Measurements from ENCODE around the gene NDE1. TPM values are rescaled to one million over a fixed set of nuclear protein-coding genes. Genes with fewer than 3 reads are reported as not detected.

The NDE1 gene
- total and polyA plus RNA-seq, 9 of the 15 experiments (the other 6 are each of a cell fraction or from before 2014, with no cell fraction given): 3.1 to 59.9 (median 30.0) TPM

DNA sequence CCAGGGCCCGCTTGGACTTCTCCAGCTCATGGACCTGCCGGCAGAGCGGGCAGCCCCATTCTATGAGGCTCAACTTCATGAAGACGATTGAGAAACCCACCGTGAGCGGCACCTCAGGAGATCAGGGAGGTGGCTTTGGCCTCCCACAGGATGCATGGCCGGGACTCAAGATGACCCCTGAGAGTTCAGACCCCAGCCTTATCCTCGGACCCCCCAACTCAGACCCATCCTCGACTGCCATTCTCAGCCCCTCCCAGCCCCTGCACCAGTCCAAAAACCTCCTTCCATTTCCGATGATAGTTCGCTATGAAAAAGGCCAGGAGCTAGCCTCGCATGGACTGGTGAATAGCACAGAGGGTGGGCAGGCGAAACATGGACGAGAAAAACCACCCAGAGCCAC lies 71.0 kb downstream of the NDE1 start:
- Histone ChIP-seq H3K4me3 (no peak overlapping the region), H3K36me3 (ENCODE audit: control insufficient read depth, insufficient read depth, low read length) (peaks cover 24% of the 10 kb centered on the region; the same call in 2 of the 3 replicates), H3K27me3 (ENCODE audit: control insufficient read depth in 2 of 2, insufficient read depth in 2 of 2, low read length in 2 of 2) (no peaks in the 10 kb centered on the region), H3K4me2 (ENCODE audit: insufficient read depth, low read length) (no peak overlapping the region), H3K27ac (ENCODE audit: extremely low read depth, low read depth, low read length) (no peak overlapping the region), H3K9me1 (ENCODE audit: control insufficient read depth, insufficient read depth, low read length) (peaks cover 2% of the 10 kb centered on the region), H3K9ac (ENCODE audit: insufficient read depth in 1 of 2, low read depth in 2 of 2, low read length in 2 of 2) (no peak overlapping the region), H3K4me1 (replicated peaks in 1 of 2; ENCODE audit: control insufficient read depth in 2 of 2, insufficient read depth in 2 of 2, low read length in 2 of 2) (no peaks in the 10 kb centered on the region), H2AFZ (ENCODE audit: low read depth, low read length) (no peak overlapping the region), H4K20me1 (replicated peaks; ENCODE audit: control insufficient read depth, insufficient read depth, low read length) (no peaks in the 10 kb centered on the region), H3K9me3 (replicated peaks; ENCODE audit: control insufficient read depth, insufficient read depth, low read depth, low read length) (no peaks in the 10 kb centered on the region), H3K79me2 (ENCODE audit: control insufficient read depth, insufficient read depth, low read length) (no peaks in the 10 kb centered on the region)
- in situ Hi-C loops (cut with MboI) (no loop called here), intact Hi-C loops (cut with micrococcal nuclease) (no loop called here)
- POLR2A ChIA-PET: interaction anchor here (1.7 kb wide), 1 partner anchor 15 kb away, joined by 5 read pairs; no protein-coding TSS in a partner anchor
- no TSS peak for BruUV-seq (replicated peaks)
- FAIRE-seq: no peak
- no peak for ATAC-seq
- DNase-seq (ENCODE audit: extremely low read depth in 1 of 4, low spot score in 3 of 4): no peak
- no peak for TF ChIP-seq ATF7 (IDR thresholded peaks at IDR 0.05)
- no peak for TF ChIP-seq ZEB2 (IDR thresholded peaks at IDR 0.05)
- CTCF ChIA-PET (ENCODE audit: low intra/inter-chr PET ratio): no interaction called here
- 77% methylated on average over 11 of the region's 14 CpGs for WGBS (ENCODE audit: insufficient coverage, low coverage, missing lambda C conversion rate)

GRCh38 chr16:15723808-15724207 lies 73.8 kb downstream of the NDE1 start:
- no peak for TF ChIP-seq TCFL5 (CRISPR knock-in tag; conservative IDR thresholded peaks at IDR 0.05)
- TF ChIP-seq ZNF766 (CRISPR knock-in tag; conservative IDR thresholded peaks at IDR 0.05): no peak
- TF ChIP-seq HNRNPL (IDR thresholded peaks at IDR 0.05; ENCODE audit: low read depth, low read length): no peak
- TF ChIP-seq HCFC1 (IDR thresholded peaks at IDR 0.05; ENCODE audit: low read depth, low read length): no peak
- no peak for TF ChIP-seq ZC3H11A (IDR thresholded peaks at IDR 0.05; ENCODE audit: low read depth, low read length)
- TF ChIP-seq TARDBP (IDR thresholded peaks at IDR 0.05): no peak
- no peak for TF ChIP-seq NCOA2 (IDR thresholded peaks at IDR 0.05; ENCODE audit: partially characterized antibody in 2 of 2)
- TF ChIP-seq, protein P1, sequence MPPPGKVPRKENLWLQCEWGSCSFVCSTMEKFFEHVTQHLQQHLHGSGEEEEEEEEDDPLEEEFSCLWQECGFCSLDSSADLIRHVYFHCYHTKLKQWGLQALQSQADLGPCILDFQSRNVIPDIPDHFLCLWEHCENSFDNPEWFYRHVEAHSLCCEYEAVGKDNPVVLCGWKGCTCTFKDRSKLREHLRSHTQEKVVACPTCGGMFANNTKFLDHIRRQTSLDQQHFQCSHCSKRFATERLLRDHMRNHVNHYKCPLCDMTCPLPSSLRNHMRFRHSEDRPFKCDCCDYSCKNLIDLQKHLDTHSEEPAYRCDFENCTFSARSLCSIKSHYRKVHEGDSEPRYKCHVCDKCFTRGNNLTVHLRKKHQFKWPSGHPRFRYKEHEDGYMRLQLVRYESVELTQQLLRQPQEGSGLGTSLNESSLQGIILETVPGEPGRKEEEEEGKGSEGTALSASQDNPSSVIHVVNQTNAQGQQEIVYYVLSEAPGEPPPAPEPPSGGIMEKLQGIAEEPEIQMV (tag; conservative IDR thresholded peaks at IDR 0.05; ENCODE audit: low read depth): no peak
- no peak for TF ChIP-seq CC2D1A (IDR thresholded peaks at IDR 0.05)
- in situ Hi-C loops (cut with MboI) (no loop called here), intact Hi-C loops (cut with micrococcal nuclease) (no loop called here)
- Histone ChIP-seq H3K4me2 (ENCODE audit: insufficient read depth, low read length) (no peak overlapping the region), H3K27me3 (ENCODE audit: control insufficient read depth in 2 of 2, insufficient read depth in 2 of 2, low read length in 2 of 2) (no peaks in the 10 kb centered on the region), H4K20me1 (replicated peaks; ENCODE audit: control insufficient read depth, insufficient read depth, low read length) (no peaks in the 10 kb centered on the region), H3K36me3 (ENCODE audit: control insufficient read depth, insufficient read depth, low read length) (peaks cover 17% of the 10 kb centered on the region; the same call in 1 of the 3 replicates), H3K9ac (ENCODE audit: insufficient read depth in 1 of 2, low read depth in 2 of 2, low read length in 2 of 2) (no peak overlapping the region), H2AFZ (ENCODE audit: low read depth, low read length) (no peak overlapping the region), H3K4me3 (no peak overlapping the region), H3K9me1 (ENCODE audit: control insufficient read depth, insufficient read depth, low read length) (peaks cover 2% of the 10 kb centered on the region), H3K4me1 (replicated peaks in 1 of 2; ENCODE audit: control insufficient read depth in 2 of 2, insufficient read depth in 2 of 2, low read length in 2 of 2) (no peaks in the 10 kb centered on the region), H3K79me2 (ENCODE audit: control insufficient read depth, insufficient read depth, low read length) (no peaks in the 10 kb centered on the region), H3K9me3 (replicated peaks; ENCODE audit: control insufficient read depth, insufficient read depth, low read depth, low read length) (no peaks in the 10 kb centered on the region), H3K27ac (ENCODE audit: extremely low read depth, low read depth, low read length) (no peak overlapping the region)
- BruUV-seq (replicated peaks): no TSS peak
- POLR2A ChIA-PET: interaction anchor here (0.6 to 1.4 kb wide), 3 partner anchors 9 to 246 kb away, joined by 3 to 6 read pairs (median 4); no protein-coding TSS in a partner anchor
- 61% methylated on average over 7 of the region's 7 CpGs for WGBS (ENCODE audit: insufficient coverage, low coverage, missing lambda C conversion rate)
- ATAC-seq: no peak
- peak; percentile 29 for FAIRE-seq
- CTCF ChIA-PET (ENCODE audit: low intra/inter-chr PET ratio): no interaction called here
- no peak for DNase-seq (ENCODE audit: extremely low read depth in 1 of 4, low spot score in 3 of 4)
